Activated naive CD4-positive, alpha-beta T cell treated with anti-CD3 and anti-CD28 coated beads, Interleukin-2, amount 50 U/mL, for 72 hours (primary cell): Measurements from ENCODE around the gene SCFD2. TPM values are rescaled to one million over a fixed set of nuclear protein-coding genes. Genes with fewer than 3 reads are reported as not detected.
"Not testable (repeated sequence)": the region's sequence is repeated elsewhere in the genome, so short reads cannot be mapped to it uniquely, and the experiment has no call there.

Experiments
- ATAC-seq, 2 donors: fragments of 150-1000 bp; cut with Tn5 transposase; 2 replicates each; pipeline ENCODE4 v1.10.0; 2021; ENCODE audit warnings: mild to moderate bottlenecking in 2 of 2, moderate library complexity in 2 of 2
- DNase-seq, 2 donors: peaks; one replicate each; pipeline ENCODE4 v3.0.0; 2021 to 2022; ENCODE audit warnings: low spot score in 2 of 2
- H3K27ac Mint-ChIP-seq, 2 donors: one replicate each; pipeline ENCODE4 v1.8.0; 2022; ENCODE audit warnings: mild to moderate bottlenecking in 2 of 2, mixed read lengths in 2 of 2
- H3K36me3 Mint-ChIP-seq, 2 donors: one replicate each; pipeline ENCODE4 v1.8.0; 2022; ENCODE audit warnings: mixed read lengths in 2 of 2
- H3K9me3 Mint-ChIP-seq, 2 donors: one replicate each; pipeline ENCODE4 v1.8.0; 2022; ENCODE audit warnings: mixed read lengths in 2 of 2
- total RNA-seq, 2 donors: library from RNA; stranded (reverse); gene quantifications; one replicate each; pipeline ENCODE4 v1.2.3, GENCODE V29; 2022

The SCFD2 gene
- total RNA-seq: 10 to 100 TPM; 15.6 to 29.1 TPM

- peak; percentile 89 to 96 for DNase-seq
- H3K36me3 Mint-ChIP-seq: peaks cover 16 to 27% of the 10 kb centered on the region in 2 donors
- peak within 1 kb of the TSS; percentile 96 to 97 for H3K27ac Mint-ChIP-seq
- no peaks in the 10 kb centered on the region for H3K9me3 Mint-ChIP-seq
- ATAC-seq: peak; percentile 99
Measured at GRCh38 chr4:53365486-53366300, at the start of gene SCFD2. Gene SCFD2, minus strand, starts transcription at chr4:53366061.

DNA sequence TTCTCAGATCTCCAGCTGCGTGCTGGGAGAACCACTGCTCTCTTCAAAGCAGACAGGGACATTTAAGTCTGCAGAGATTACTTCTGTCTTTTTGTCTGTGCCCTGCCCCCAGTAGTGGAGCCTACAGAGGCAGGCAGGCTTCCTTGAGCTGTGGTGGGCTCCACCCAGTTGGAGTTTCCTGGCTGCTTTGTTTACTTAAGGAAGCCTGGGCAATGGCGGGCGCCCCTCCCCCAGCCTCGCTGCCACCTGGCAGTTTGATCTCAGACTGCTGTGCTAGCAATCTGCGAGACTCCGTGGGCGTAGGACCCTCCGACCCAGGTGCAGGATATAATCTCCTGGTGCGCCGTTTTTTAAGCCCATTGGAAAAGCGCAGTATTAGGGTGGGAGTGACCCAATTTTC lies 43.6 kb upstream of the SCFD2 start:
- Mint-ChIP-seq H3K9me3 (peaks cover 0 to 12% of the 10 kb centered on the region in 2 donors), H3K36me3 (peaks cover 39 to 42% of the 10 kb centered on the region in 2 donors)
- H3K27ac Mint-ChIP-seq, DNase-seq, ATAC-seq: not testable (repeated sequence)

GRCh38 chr4:53380221-53380620 lies 14.4 kb upstream of the SCFD2 start:
- Mint-ChIP-seq H3K9me3 (no peaks in the 10 kb centered on the region), H3K27ac (no peak overlapping the region), H3K36me3 (peaks cover 16 to 20% of the 10 kb centered on the region in 2 donors)
- DNase-seq (no peak), ATAC-seq (no peak)

DNA sequence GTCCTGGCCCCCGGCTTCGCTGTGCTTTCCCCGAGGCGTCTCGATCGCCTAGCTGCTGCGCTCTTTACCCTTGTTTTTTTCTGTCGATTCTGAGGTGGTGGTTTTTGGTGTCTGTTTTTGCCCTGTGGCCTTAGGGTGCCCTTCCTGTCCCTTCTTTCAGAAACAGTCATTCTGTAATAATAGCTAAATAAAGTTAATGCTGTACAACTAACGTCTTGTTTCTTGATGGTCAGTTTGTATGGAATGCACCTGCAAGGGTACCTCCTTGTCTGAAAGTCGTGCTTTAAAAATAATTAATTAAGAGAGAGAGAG lies 12.3 kb upstream of the SCFD2 start:
- Mint-ChIP-seq H3K36me3 (peaks cover 16 to 20% of the 10 kb centered on the region in 2 donors), H3K9me3 (no peaks in the 10 kb centered on the region), H3K27ac (peak overlapping the region; percentile 96 to 97)
- ATAC-seq (no peak), DNase-seq (no peak)

DNA sequence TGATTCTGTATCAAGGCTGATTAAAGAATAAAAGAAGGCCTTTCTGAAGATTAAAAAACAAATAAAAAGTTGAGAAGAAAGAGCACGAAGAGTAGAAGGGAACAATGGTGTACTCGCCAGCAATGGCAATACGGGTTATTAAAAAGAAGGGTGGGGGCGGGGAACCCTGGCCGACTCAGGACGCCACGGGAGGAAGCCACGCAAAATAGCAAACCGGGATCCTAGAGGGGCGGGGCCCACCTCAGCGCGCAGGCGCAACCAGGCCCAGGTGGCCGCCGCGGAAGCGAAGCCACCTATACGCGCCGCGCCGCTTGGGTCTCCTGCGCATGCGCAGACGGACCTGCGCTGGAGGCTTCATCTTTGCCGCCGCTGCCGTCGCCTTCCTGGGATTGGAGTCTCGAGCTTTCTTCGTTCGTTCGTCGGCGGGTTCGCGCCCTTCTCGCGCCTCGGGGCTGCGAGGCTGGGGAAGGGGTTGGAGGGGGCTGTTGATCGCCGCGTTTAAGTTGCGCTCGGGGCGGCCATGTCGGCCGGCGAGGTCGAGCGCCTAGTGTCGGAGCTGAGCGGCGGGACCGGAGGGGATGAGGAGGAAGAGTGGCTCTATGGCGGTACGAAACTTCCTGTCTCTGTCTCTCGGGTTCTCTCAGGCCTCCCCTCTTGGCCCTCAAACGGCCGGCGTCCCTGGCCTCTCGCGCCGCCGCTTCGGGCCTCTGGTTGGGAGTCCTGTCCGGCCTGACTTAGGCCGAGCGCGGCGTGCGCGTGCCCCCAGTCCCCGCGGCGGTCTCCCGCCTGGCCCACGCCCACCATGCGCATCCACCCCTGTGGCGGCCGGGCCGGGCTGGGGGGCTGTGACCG lies 11.7 kb upstream of the SCFD2 start, which contains the start of gene FIP1L1:
Gene FIP1L1, plus strand, starts transcription at position 323 of the 852 bp plus-strand sequence. Its CDS starts 198 bp downstream, at position 521.
- DNase-seq (peak; percentile 96), ATAC-seq (peak; percentile 95 to 96)
- H3K9me3 Mint-ChIP-seq: no peaks in the 10 kb centered on the region
- H3K36me3 Mint-ChIP-seq: peaks cover 16 to 20% of the 10 kb centered on the region in 2 donors
- peak within 1 kb of the TSS; percentile 96 to 98 for H3K27ac Mint-ChIP-seq

DNA sequence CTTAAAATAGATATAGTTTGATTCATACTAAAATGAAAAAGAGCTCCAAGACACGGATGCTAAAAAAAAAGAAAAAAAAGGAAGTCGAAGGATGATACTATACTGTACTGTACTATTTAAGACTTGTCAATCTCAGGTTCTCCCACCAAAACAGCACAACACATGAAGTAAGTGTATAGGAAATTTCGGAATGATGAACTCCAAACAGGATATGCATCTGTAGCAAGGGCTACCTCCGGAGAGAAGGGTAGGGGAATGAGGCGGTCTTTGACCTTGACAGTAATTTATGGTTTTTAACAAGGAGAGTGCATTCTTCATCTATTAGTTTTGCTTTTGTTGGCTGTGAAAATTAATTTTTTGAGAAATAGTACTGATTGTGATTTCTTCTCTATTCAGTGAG lies 11.0 kb upstream of the SCFD2 start:
- DNase-seq (no peak), ATAC-seq (no peak)
- Mint-ChIP-seq H3K36me3 (peaks cover 16 to 20% of the 10 kb centered on the region in 2 donors), H3K27ac (peak overlapping the region; percentile 96 to 98), H3K9me3 (no peaks in the 10 kb centered on the region)

GRCh38 chr4:53374777-53375258 lies 9.0 kb upstream of the SCFD2 start:
- ATAC-seq (no peak), DNase-seq (no peak)
- no peaks in the 10 kb centered on the region for H3K9me3 Mint-ChIP-seq
- peaks cover 11 to 12% of the 10 kb centered on the region in 2 donors for H3K36me3 Mint-ChIP-seq
- H3K27ac Mint-ChIP-seq: no peak overlapping the region

GRCh38 chr4:53371843-53372521 lies 6.1 kb upstream of the SCFD2 start:
- Mint-ChIP-seq H3K27ac (no peak overlapping the region), H3K36me3 (no peaks in the 10 kb centered on the region), H3K9me3 (no peaks in the 10 kb centered on the region)
- DNase-seq (no peak), ATAC-seq (no peak)

- H3K27ac Mint-ChIP-seq: no peak overlapping the region
Measured at GRCh38 chr4:53371049-53371448, 5.2 kb upstream of the SCFD2 start.

GRCh38 chr4:53367721-53368120 lies 1.9 kb upstream of the SCFD2 start:
- peaks cover 12 to 20% of the 10 kb centered on the region in 2 donors for H3K36me3 Mint-ChIP-seq

More at GRCh38 chr4:53371049-53371448, 5.2 kb upstream of the SCFD2 start:
- DNase-seq: no peak
- H3K9me3 Mint-ChIP-seq: no peaks in the 10 kb centered on the region
- H3K36me3 Mint-ChIP-seq: peaks cover 0 to 8% of the 10 kb centered on the region in 2 donors
- no peak for ATAC-seq

GRCh38 chr4:53366301-53366716 lies 448 bp upstream of the SCFD2 start:
- no peak for DNase-seq
- ATAC-seq: peak; percentile 46 to 51

More at GRCh38 chr4:53367721-53368120, 1.9 kb upstream of the SCFD2 start:
- H3K27ac Mint-ChIP-seq: no peak overlapping the region
- no peak for DNase-seq
- no peak for ATAC-seq
- H3K9me3 Mint-ChIP-seq: no peaks in the 10 kb centered on the region

GRCh38 chr4:53365121-53365485 lies 758 bp downstream of the SCFD2 start:
- no peaks in the 10 kb centered on the region for H3K9me3 Mint-ChIP-seq
- DNase-seq (peak in 1 of 2 donors; percentile 24), ATAC-seq (no peak)
- H3K27ac Mint-ChIP-seq: peak overlapping the region; percentile 90 to 96
- H3K36me3 Mint-ChIP-seq: peaks cover 22 to 27% of the 10 kb centered on the region in 2 donors

More at GRCh38 chr4:53366301-53366716, 448 bp upstream of the SCFD2 start:
- Mint-ChIP-seq H3K27ac (peak overlapping the region; percentile 96 to 97), H3K9me3 (no peaks in the 10 kb centered on the region), H3K36me3 (peaks cover 16 to 27% of the 10 kb centered on the region in 2 donors)

- Mint-ChIP-seq H3K36me3 (peaks cover 22 to 27% of the 10 kb centered on the region in 2 donors), H3K9me3 (no peaks in the 10 kb centered on the region), H3K27ac (peak overlapping the region in 1 of 2 donors; percentile 96)
- DNase-seq (no peak), ATAC-seq (no peak)
Measured at GRCh38 chr4:53364624-53365023, 1.2 kb downstream of the SCFD2 start.

DNA sequence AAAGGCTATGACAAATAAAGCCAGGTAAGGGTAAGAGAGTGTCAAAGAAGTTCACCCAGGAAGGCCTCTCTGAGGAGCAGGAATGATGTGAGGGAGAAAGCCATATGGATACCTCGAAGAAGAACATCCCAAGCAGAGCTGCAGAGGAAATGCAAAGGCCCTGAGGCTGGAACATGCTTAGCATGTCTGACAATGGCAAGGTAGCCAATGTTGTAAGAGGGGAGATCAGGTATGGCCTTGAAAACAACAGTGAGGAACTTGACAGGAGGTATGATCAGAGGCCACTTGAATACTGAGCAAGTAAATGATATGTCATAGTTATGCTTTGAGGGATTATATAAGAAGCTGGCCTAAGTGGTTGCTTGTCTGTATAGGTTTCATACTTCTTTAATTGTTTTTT lies 3.8 kb downstream of the SCFD2 start:
- DNase-seq (no peak), ATAC-seq (no peak)
- Mint-ChIP-seq H3K9me3 (no peaks in the 10 kb centered on the region), H3K27ac (no peak overlapping the region), H3K36me3 (peaks cover 22 to 27% of the 10 kb centered on the region in 2 donors)

DNA sequence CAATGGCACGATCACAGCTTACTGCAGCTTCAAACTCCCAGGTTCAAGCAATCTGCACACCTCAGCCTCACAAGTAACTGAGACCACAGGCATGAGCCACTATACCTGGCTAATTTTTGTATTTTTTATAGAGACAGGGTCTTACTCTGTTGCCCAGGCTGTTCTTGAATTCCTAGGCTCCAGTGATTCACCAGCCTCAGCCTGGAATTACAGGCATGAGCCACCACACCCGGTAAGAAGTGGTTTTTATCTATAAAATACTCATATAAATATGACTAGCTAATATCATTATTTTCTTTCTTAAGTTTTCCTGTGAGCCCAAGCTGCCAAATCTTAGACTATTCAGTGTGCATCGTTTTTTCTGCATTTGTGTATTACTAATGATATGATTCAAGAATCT lies 4.4 kb downstream of the SCFD2 start:
- H3K9me3 Mint-ChIP-seq: no peaks in the 10 kb centered on the region
- peaks cover 22 to 24% of the 10 kb centered on the region in 2 donors for H3K36me3 Mint-ChIP-seq
- no peak overlapping the region for H3K27ac Mint-ChIP-seq
- ATAC-seq (no peak), DNase-seq (no peak)

- Mint-ChIP-seq H3K9me3 (peaks cover 0 to 5% of the 10 kb centered on the region in 2 donors), H3K27ac (no peak overlapping the region)
Measured at GRCh38 chr4:53355930-53356521, 9.8 kb downstream of the SCFD2 start.

More at GRCh38 chr4:53355930-53356521, 9.8 kb downstream of the SCFD2 start:
- no peak for ATAC-seq
- no peak for DNase-seq
- H3K36me3 Mint-ChIP-seq: peaks cover 14 to 40% of the 10 kb centered on the region in 2 donors
